Liver (tissue), 9 donors: ENCODE data around the gene MMP20. TPM values are rescaled to one million over a fixed set of nuclear protein-coding genes. Genes with fewer than 3 reads are reported as not detected.

Source experiments
- DNase-seq: peaks from one replicate; pipeline ENCODE4 v3.0.0-alpha.2; 2017; ENCODE audit warnings: low spot score
- H3K27ac ChIP-seq, 2 donors: one replicate each; pipeline ENCODE4 v1.7.0; 2013; ENCODE audit warnings: inconsistent platforms in 2 of 2, low read length in 2 of 2, control low read depth in 1 of 2, low read depth in 1 of 2, mild to moderate bottlenecking in 1 of 2
- H3K27me3 ChIP-seq, 4 donors: one replicate each; pipeline versions ENCODE4 v1.6.1 to v1.7.0; 2013; ENCODE audit warnings: low read length in 3 of 4, inconsistent platforms in 1 of 4, mild to moderate bottlenecking in 1 of 4, moderate library complexity in 1 of 4; ENCODE audit not compliant: control insufficient read depth in 4 of 4, insufficient read depth in 4 of 4
- H3K36me3 ChIP-seq, 4 donors: one replicate each; pipeline versions ENCODE4 v1.6.1 to v1.7.0; 2013; ENCODE audit warnings: low read length in 3 of 4, mild to moderate bottlenecking in 3 of 4, low read depth in 1 of 4, moderate library complexity in 1 of 4; ENCODE audit not compliant: control insufficient read depth in 4 of 4, insufficient read depth in 3 of 4
- H3K4me1 ChIP-seq, 4 donors: one replicate each; pipeline versions ENCODE4 v1.6.1 to v1.7.0; 2013; ENCODE audit warnings: low read length in 3 of 4, mild to moderate bottlenecking in 3 of 4, moderate library complexity in 1 of 4; ENCODE audit not compliant: control insufficient read depth in 4 of 4, insufficient read depth in 4 of 4
- H3K4me3 ChIP-seq, 3 donors: one replicate each; pipeline versions ENCODE4 v1.6.1 to v1.7.0; 2013; ENCODE audit warnings: low read length in 3 of 3, control low read depth in 1 of 3, low read depth in 1 of 3, mild to moderate bottlenecking in 1 of 3
- H3K9ac ChIP-seq, 2 donors: one replicate each; pipeline ENCODE4 v1.7.0; 2013; ENCODE audit warnings: low read length in 2 of 2, mild to moderate bottlenecking in 2 of 2, moderate library complexity in 2 of 2, control low read depth in 1 of 2, low read depth in 1 of 2
- H3K9me3 ChIP-seq, 4 donors: one replicate each; pipeline versions ENCODE4 v1.6.1 to v1.7.0; 2013; ENCODE audit warnings: low read length in 3 of 4; ENCODE audit not compliant: control insufficient read depth in 4 of 4
- ATF3 ChIP-seq: IDR thresholded peaks from 2 replicates; pipeline ENCODE4 v1.6.1; 2016; ENCODE audit warnings: antibody characterized with exemption
- CTCF ChIP-seq: fragments of 150-350 bp; IDR thresholded peaks from 2 replicates; pipeline ENCODE4 v1.5.1; 2017; ENCODE audit warnings: improper control_type of control experiment, low read depth, low read length; ENCODE audit not compliant: missing input control
- EGR1 ChIP-seq, 2 donors: IDR thresholded peaks; 2 replicates each; pipeline ENCODE4 v1.6.1; 2016 to 2018; ENCODE audit warnings: antibody characterized with exemption in 2 of 2, low read depth in 2 of 2
- FOXA1 ChIP-seq: IDR thresholded peaks from 2 replicates; pipeline ENCODE4 v1.6.1; 2016; ENCODE audit warnings: antibody characterized with exemption
- FOXA2 ChIP-seq: IDR thresholded peaks from 2 replicates; pipeline ENCODE4 v1.6.1; 2016; ENCODE audit warnings: antibody characterized with exemption
- GABPA ChIP-seq, 2 donors: IDR thresholded peaks in 1 of 2; conservative IDR thresholded peaks in 1 of 2; 2 replicates each; pipeline ENCODE4 v1.6.1; 2016; ENCODE audit warnings: antibody characterized with exemption in 2 of 2, mild to moderate bottlenecking in 1 of 2, moderate library complexity in 1 of 2
- HNF4A ChIP-seq, 2 donors: conservative IDR thresholded peaks; 2 replicates each; pipeline ENCODE4 v1.6.1; 2016; ENCODE audit warnings: antibody characterized with exemption in 2 of 2, mild to moderate bottlenecking in 2 of 2
- HNF4G ChIP-seq: IDR thresholded peaks from 2 replicates; pipeline ENCODE4 v1.6.1; 2016; ENCODE audit warnings: antibody characterized with exemption
- JUND ChIP-seq, 2 donors: IDR thresholded peaks; 2 replicates each; pipeline ENCODE4 v1.6.1; 2016; ENCODE audit warnings: antibody characterized with exemption in 2 of 2
- MAX ChIP-seq: IDR thresholded peaks from 2 replicates; pipeline ENCODE4 v1.6.1; 2016; ENCODE audit warnings: antibody characterized with exemption
- NR2F2 ChIP-seq: IDR thresholded peaks from 2 replicates; pipeline ENCODE4 v1.6.1; 2016; ENCODE audit warnings: antibody characterized with exemption
- RAD21 ChIP-seq, 2 donors: IDR thresholded peaks; 2 replicates each; pipeline ENCODE4 v1.6.1; 2016; ENCODE audit warnings: antibody characterized with exemption in 2 of 2, mild to moderate bottlenecking in 2 of 2
- RXRA ChIP-seq, 2 donors: IDR thresholded peaks; 2 replicates each; pipeline ENCODE4 v1.6.1; 2017 to 2018; ENCODE audit warnings: antibody characterized with exemption in 2 of 2, mild to moderate bottlenecking in 1 of 2
- SP1 ChIP-seq: IDR thresholded peaks from 2 replicates; pipeline ENCODE4 v1.6.1; 2018; ENCODE audit warnings: antibody characterized with exemption, mild to moderate bottlenecking
- TAF1 ChIP-seq: conservative IDR thresholded peaks from 2 replicates; pipeline ENCODE4 v1.6.1; 2016; ENCODE audit warnings: antibody characterized with exemption, mild to moderate bottlenecking
- YY1 ChIP-seq: IDR thresholded peaks from 2 replicates; pipeline ENCODE4 v1.6.1; 2016; ENCODE audit warnings: antibody characterized with exemption, mild to moderate bottlenecking
- ZBTB33 ChIP-seq: IDR thresholded peaks from 2 replicates; pipeline ENCODE4 v1.6.1; 2016; ENCODE audit warnings: antibody characterized with exemption
- WGBS: extraction: QIAGEN DNeasy Blood & Tissue Kit; methylation state at CpG from one replicate; pipeline ENCODE4 v1.1.7; 2013; 5-methylcytosine and 5-hydroxymethylcytosine counted together
- polyA plus RNA-seq, 2 donors: library from polyadenylated mRNA; stranded (reverse) in 1 of 2; unstranded in 1 of 2; fragments of 200-250 nt in 1 of 2; fragments of >200 nt in 1 of 2; fragmentation: Nextera tagmentation in 1 of 2; extraction: Ambion mirVana in 1 of 2; gene quantifications; one replicate each; pipeline versions ENCODE4 v1.2.1 to v1.2.3, GENCODE V29; 2013 to 2015
- total RNA-seq, 2 donors: library from RNA; depleted of rRNA; stranded (reverse); fragments of >200 nt; gene quantifications; one replicate each; pipeline ENCODE4 v1.2.3, GENCODE V29; 2014
- TF ChIP-seq, protein P1 (sequence below): IDR thresholded peaks from 2 replicates; pipeline ENCODE4 v1.6.1; 2016; ENCODE audit warnings: antibody characterized with exemption, mild to moderate bottlenecking
- donor health status: healthy.
- donor health status: healthy.
- donor health status: healthy.
- donor health status: healthy.
- donor health status: healthy.

Gene MMP20
- total and polyA plus RNA-seq, 4 donors = not detected

DNA sequence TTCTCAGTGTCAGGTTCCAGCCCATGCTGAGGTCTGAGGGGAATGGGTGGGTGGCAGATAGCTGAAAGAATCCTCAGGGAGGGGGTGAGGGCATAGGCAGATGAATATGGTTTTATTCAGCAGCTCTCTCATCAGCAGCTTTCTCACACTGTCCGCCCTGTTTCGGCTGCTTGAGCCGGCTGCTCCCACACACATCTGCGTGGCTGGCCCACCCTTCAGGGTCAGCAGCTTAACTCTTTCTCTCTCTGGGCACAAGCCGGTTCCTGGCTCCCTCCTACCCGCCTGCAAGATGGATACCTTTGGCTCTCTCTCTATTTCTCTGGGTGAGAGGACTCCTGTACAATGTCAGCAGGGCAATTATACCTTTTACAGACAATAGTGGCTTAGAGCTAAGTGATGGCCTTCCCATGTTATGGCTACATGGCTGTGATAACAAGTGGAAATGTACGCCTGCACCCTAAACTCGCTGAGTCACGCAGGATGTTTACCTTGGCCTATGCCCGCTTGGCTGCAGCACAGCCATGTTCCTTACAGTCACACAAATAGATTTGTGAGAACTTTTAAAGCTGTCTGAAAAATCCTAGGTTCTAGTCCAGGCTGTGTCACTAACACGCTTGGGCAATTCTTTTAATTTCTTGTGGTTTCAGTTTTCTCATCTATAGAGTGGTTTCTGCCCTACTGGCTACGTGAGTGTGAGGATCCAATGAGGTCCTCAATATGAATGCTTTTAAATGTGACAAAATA lies 4.1 kb downstream of the MMP20 start:
- Histone ChIP-seq H3K36me3 (no peaks in the 10 kb centered on the region), H3K27me3 (no peaks in the 10 kb centered on the region), H3K27ac (no peak overlapping the region), H3K9ac (no peak overlapping the region), H3K4me1 (no peaks in the 10 kb centered on the region), H3K4me3 (no peak overlapping the region), H3K9me3 (no peaks in the 10 kb centered on the region)
- TF ChIP-seq ATF3 (no peak), HNF4A (conservative IDR thresholded peaks at IDR 0.05) (no peak), CTCF (no peak), YY1 (no peak), SP1 (no peak), RAD21 (IDR thresholded peaks at IDR 0.05) (no peak), ZBTB33 (no peak), NR2F2 (no peak), FOXA2 (no peak), FOXA1 (no peak), HNF4G (no peak), MAX (no peak), EGR1 (IDR thresholded peaks at IDR 0.05; ENCODE audit: low read depth in 2 of 2) (no peak), TAF1 (no peak), RXRA (IDR thresholded peaks at IDR 0.05) (no peak), GABPA (IDR thresholded peaks at IDR 0.05 in 1 of 2, conservative IDR thresholded peaks at IDR 0.05 in 1 of 2) (no peak), JUND (IDR thresholded peaks at IDR 0.05) (no peak)
- TF ChIP-seq, protein P1, sequence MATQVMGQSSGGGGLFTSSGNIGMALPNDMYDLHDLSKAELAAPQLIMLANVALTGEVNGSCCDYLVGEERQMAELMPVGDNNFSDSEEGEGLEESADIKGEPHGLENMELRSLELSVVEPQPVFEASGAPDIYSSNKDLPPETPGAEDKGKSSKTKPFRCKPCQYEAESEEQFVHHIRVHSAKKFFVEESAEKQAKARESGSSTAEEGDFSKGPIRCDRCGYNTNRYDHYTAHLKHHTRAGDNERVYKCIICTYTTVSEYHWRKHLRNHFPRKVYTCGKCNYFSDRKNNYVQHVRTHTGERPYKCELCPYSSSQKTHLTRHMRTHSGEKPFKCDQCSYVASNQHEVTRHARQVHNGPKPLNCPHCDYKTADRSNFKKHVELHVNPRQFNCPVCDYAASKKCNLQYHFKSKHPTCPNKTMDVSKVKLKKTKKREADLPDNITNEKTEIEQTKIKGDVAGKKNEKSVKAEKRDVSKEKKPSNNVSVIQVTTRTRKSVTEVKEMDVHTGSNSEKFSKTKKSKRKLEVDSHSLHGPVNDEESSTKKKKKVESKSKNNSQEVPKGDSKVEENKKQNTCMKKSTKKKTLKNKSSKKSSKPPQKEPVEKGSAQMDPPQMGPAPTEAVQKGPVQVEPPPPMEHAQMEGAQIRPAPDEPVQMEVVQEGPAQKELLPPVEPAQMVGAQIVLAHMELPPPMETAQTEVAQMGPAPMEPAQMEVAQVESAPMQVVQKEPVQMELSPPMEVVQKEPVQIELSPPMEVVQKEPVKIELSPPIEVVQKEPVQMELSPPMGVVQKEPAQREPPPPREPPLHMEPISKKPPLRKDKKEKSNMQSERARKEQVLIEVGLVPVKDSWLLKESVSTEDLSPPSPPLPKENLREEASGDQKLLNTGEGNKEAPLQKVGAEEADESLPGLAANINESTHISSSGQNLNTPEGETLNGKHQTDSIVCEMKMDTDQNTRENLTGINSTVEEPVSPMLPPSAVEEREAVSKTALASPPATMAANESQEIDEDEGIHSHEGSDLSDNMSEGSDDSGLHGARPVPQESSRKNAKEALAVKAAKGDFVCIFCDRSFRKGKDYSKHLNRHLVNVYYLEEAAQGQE = no peak
- DNase-seq = no peak
- WGBS = 84% methylated on average over 12 of the region's 12 CpGs
